ENCODE measurements around the gene MBD5. TPM values are rescaled to one million over a fixed set of nuclear protein-coding genes. Genes with fewer than 3 reads are reported as not detected.

The MBD5 gene
- total RNA-seq, 1 donor from 2014 or later, result 38.8 TPM

GRCh38 chr2:148524519-148524919 is 503.6 kb downstream of the MBD5 start:
- TF ChIP-seq EZH2phosphoT487 (IDR thresholded peaks at IDR 0.05), result no peak
- TF ChIP-seq CTCF (IDR thresholded peaks at IDR 0.05), result no peak
- TF ChIP-seq EZH2 (IDR thresholded peaks at IDR 0.05), result no peak
- no peak overlapping the region for H3K4me3 Mint-ChIP-seq
- Histone ChIP-seq H3K79me2 (ENCODE audit: low read depth) (no peaks in the 10 kb centered on the region), H3F3A (ENCODE audit: low read depth) (no peaks in the 10 kb centered on the region), H3K27me3 (no peaks in the 10 kb centered on the region), H3K4me1 (peaks cover 9% of the 10 kb centered on the region), H3K27ac (no peak overlapping the region), H3K9me3 (ENCODE audit: low read depth) (no peaks in the 10 kb centered on the region), H3K4me3 (no peak overlapping the region), H4K20me1 (ENCODE audit: low read depth) (no peaks in the 10 kb centered on the region), H3K36me3 (no peaks in the 10 kb centered on the region), H2AFZ (replicated peaks) (no peak overlapping the region), H3K9ac (no peak overlapping the region), H3K4me2 (no peak overlapping the region)
- H3K27me3 Mint-ChIP-seq (ENCODE audit: insufficient read depth, low read depth), result peaks cover 2% of the 10 kb centered on the region
- peaks cover 25% of the 10 kb centered on the region for H3K4me1 Mint-ChIP-seq
- no peak overlapping the region for H3K27ac Mint-ChIP-seq
- no peak for DNase-seq (ENCODE audit: low spot score)
- H3K9me3 Mint-ChIP-seq, result no peaks in the 10 kb centered on the region
- no peaks in the 10 kb centered on the region for H3K36me3 Mint-ChIP-seq

- Histone ChIP-seq H3K9ac (no peak overlapping the region), H2AFZ (replicated peaks) (no peak overlapping the region), H3K9me3 (ENCODE audit: low read depth) (no peaks in the 10 kb centered on the region), H3K36me3 (no peaks in the 10 kb centered on the region), H3F3A (ENCODE audit: low read depth) (no peaks in the 10 kb centered on the region), H3K4me3 (no peak overlapping the region), H3K4me2 (no peak overlapping the region), H3K4me1 (peaks cover 9% of the 10 kb centered on the region), H4K20me1 (ENCODE audit: low read depth) (no peaks in the 10 kb centered on the region), H3K79me2 (ENCODE audit: low read depth) (no peaks in the 10 kb centered on the region), H3K27me3 (no peaks in the 10 kb centered on the region), H3K27ac (no peak overlapping the region)
- Mint-ChIP-seq H3K9me3 (no peaks in the 10 kb centered on the region), H3K27ac (no peak overlapping the region), H3K4me1 (peaks cover 31% of the 10 kb centered on the region), H3K36me3 (no peaks in the 10 kb centered on the region), H3K27me3 (ENCODE audit: insufficient read depth, low read depth) (peaks cover 2% of the 10 kb centered on the region), H3K4me3 (no peak overlapping the region)
- no peak for DNase-seq (ENCODE audit: low spot score)
- no peak for TF ChIP-seq CTCF (IDR thresholded peaks at IDR 0.05)
- no peak for TF ChIP-seq EZH2 (IDR thresholded peaks at IDR 0.05)
- TF ChIP-seq EZH2phosphoT487 (IDR thresholded peaks at IDR 0.05), result no peak
Observed at GRCh38 chr2:148525130-148525529, 504.2 kb downstream of the MBD5 start.

GRCh38 chr2:148526509-148527346 is 505.8 kb downstream of the MBD5 start:
- H3K4me1 ChIP-seq, result peaks cover 6% of the 10 kb centered on the region
- Mint-ChIP-seq H3K4me1 (peaks cover 22% of the 10 kb centered on the region), H3K27ac (peak overlapping the region; percentile 65), H3K9me3 (no peaks in the 10 kb centered on the region), H3K4me3 (no peak overlapping the region), H3K27me3 (ENCODE audit: insufficient read depth, low read depth) (peaks cover 2% of the 10 kb centered on the region), H3K36me3 (no peaks in the 10 kb centered on the region)
- TF ChIP-seq EZH2phosphoT487 (IDR thresholded peaks at IDR 0.05) (no peak), EZH2 (IDR thresholded peaks at IDR 0.05) (no peak), CTCF (IDR thresholded peaks at IDR 0.05) (no peak)
- no peaks in the 10 kb centered on the region for H3K36me3 ChIP-seq
- H3K79me2 ChIP-seq (ENCODE audit: low read depth), result no peaks in the 10 kb centered on the region
- no peak overlapping the region for H2AFZ ChIP-seq (replicated peaks)
- H3K27me3 ChIP-seq, result no peaks in the 10 kb centered on the region
- no peaks in the 10 kb centered on the region for H3F3A ChIP-seq (ENCODE audit: low read depth)
- H3K4me2 ChIP-seq, result no peak overlapping the region
- H4K20me1 ChIP-seq (ENCODE audit: low read depth), result no peaks in the 10 kb centered on the region
- H3K4me3 ChIP-seq, result no peak overlapping the region
- H3K9ac ChIP-seq, result no peak overlapping the region
- H3K9me3 ChIP-seq (ENCODE audit: low read depth), result no peaks in the 10 kb centered on the region
- no peak overlapping the region for H3K27ac ChIP-seq
- no peak for DNase-seq (ENCODE audit: low spot score)

Data from neural progenitor cell (in vitro differentiated cells).